T-helper 2 cell treated with Interferon-gamma antibody and Interleukin-4, amounts not matched to agents 100 ng/mL and 5 ng/mL, for 36 hours (primary cell): ENCODE measurements around the gene PLEKHM1. TPM values are rescaled to one million over a fixed set of nuclear protein-coding genes. Genes with fewer than 3 reads are reported as not detected.
"Not testable (repeated sequence)": the region's sequence is repeated elsewhere in the genome, so short reads cannot be mapped to it uniquely, and the experiment has no call there.

ENCODE experiments used
- intact Hi-C: fragments of 100-400 bp; cut with micrococcal nuclease; formaldehyde crosslinking; loops from one replicate; pipeline ENCODE4 v1.15.1; 2023
- total RNA-seq: library from RNA; stranded (reverse); gene quantifications from 2 replicates; pipeline ENCODE4 v1.2.3, GENCODE V29; 2022

The PLEKHM1 gene
- total RNA-seq, 1 donor from 2014 or later = 48.7 TPM

DNA sequence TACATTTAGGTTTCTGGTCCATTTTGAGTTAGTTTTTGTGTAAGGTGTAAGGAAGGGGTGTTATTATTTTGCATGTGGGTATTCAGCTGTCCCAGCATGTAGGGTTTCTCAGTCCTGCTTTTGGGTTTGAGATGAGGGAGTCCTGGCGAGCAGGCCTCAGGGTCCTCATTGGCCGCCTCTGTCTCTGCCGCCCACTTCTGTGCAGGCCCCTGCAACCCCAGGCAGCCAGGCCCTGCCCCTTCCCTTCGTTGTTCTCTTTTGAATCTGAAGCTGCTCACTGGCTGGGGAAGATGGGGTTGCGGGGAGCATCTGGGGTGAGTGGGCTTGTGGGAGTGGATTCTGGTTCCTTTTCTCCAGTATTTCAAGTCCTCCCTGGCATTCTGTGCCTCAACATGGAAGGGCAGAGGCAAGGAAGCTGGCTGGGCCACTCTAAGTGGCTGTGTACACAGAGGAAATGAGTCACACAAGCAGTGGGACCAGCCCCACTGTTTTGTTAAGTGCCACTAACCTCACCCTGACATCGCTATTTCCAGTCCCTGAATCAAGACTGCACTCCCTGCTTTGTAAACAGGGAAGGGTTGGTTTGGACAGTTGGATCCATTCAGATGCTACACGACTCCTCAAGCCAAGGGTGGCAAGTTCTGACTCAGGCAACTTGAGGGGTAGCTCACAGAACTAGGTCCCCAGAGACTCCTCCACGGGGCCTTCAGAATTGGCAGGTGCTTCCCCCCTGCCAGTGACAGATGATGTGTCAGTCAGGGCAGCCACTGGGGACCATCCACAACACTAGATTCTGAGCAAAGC lies 28.8 kb downstream of the PLEKHM1 start:
- intact Hi-C loops = not testable (repeated sequence)

DNA sequence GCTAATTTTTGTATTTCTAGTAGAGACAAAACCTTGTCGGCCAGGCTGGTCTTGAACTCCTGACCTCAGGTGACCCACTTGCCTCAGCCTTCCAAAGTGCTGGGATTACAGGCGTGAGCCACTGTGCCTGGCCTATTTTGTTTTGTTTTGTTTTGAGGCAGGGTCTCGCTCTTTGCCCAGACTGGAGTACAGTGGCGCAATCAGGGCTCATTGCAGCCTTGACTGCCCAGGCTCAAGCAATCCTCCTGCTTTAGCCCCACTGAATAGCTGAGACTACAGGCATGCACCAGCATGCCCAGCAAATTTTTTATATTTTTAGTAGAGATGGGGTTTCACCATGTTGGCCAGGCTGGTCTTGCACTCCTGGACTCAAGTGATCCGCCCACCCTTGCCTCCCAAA lies 30.1 kb downstream of the PLEKHM1 start:
- intact Hi-C loops = not testable (repeated sequence)

DNA sequence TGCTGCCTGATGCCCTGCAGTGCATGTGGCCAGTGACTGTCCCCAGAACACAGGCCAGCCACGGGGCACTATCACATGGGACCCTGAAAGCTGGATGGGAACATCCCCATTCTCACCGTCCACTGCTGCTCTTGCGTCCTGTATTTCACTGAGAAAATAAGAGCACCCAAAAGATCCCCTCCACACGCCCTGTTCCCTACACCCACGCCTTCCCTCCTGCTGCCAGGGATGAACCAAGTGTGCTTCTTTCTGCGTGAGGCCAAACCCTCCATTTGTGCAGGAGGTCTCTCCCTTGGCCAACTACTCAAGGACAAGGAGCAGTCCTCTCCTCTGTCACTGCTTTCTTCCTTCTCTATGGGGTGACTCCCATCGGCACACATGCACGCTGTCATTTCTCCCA lies 36.2 kb downstream of the PLEKHM1 start:
- intact Hi-C loops = not testable (repeated sequence)

DNA sequence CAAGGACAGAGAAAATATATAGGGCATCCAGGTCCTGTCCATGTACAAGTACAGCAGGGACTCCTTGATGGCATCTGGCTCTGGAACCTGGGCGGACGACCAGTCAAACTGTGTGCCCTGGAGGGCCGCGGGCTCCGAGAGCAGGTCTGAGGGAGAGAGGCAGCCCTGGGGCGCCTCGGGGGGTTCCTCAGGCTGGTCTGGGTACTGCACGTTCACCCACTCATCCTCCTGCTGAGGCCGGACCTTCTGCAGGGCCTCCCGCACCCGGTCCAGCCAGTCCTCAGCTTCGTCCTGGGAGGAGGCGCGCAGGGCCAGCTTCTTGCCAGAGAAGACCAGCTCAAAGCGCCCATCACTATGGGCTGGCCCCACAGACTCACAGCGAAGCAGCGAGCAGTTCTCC lies 36.8 kb downstream of the PLEKHM1 start:
- intact Hi-C loops = not testable (repeated sequence)

DNA sequence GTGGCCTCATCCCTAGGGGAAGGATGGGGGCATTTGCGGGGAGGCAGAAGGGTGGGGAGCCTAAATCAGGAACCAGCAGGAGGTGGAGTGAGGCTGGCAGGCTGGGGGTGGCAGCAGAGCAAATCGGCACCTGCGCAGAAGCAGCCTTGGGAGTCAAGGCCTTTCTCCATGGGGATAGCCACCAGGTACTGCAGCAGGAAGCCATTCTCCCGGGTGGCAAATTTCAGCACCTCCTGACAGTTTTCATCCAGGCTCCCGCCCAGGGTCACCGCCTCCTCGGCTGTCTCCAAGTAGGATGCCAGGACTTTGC lies 37.3 kb downstream of the PLEKHM1 start:
- intact Hi-C loops = not testable (repeated sequence)

DNA sequence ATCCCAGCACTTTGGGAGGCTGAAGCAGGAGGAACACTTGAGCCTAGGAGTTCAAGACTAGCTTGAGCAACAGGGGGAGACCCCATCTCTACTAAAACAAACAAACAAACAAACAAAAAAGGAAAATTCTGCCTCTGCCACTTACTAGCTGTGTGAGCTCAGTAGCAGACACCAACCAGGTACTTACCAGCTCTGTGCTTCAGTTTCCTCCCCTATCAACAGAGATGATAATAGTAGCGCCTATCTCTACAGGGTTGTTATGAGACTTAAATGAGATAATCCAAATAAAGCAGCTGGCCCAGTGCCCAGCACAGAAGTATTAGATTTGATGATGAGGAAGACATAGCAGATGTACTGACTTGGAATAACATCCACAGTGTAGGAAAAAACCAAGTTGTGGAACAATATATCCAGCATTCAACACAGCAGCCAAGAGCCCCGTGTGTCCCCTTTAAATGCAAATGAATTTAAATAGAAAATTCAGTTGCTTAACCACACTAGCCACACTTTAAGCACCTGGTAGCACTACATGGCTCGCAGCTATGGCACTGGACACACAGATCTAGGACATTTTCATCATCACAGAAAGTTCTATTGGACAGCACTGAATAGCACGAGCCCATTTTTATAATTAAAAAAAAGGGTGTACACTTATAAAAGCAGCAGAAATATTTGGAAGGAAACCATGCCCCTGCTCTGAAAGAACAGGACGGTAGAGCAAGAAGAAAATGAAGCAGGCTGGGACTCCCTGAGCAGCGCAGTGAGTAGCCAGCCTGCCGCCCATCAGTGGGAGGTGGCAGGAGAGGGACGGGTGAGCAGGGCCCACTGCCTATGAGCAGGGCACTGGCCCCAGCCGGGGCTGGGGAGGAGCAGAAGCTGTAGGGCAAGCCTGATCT lies 37.9 kb downstream of the PLEKHM1 start:
- intact Hi-C loops = not testable (repeated sequence)

DNA sequence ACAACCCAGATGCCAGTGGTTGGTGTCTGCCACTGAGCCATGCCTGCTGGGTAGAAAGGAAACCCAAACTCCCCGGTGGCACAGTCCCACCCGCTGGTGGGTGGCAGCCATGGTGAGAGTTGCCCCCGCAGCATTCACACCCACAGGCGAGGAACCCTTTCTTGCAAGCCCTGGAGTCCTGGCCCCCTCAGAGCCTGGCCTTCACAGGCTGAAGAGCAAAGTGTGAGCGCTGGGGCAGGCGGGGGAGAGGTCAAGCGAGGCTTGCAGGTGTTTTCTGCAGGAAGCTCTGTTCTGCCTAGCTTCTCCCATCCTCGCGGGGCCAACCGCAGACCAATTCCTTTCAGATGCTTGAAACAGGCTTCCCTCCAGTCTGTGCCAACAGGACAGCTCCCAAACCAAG lies 38.9 kb downstream of the PLEKHM1 start:
- intact Hi-C loops = not testable (repeated sequence)

DNA sequence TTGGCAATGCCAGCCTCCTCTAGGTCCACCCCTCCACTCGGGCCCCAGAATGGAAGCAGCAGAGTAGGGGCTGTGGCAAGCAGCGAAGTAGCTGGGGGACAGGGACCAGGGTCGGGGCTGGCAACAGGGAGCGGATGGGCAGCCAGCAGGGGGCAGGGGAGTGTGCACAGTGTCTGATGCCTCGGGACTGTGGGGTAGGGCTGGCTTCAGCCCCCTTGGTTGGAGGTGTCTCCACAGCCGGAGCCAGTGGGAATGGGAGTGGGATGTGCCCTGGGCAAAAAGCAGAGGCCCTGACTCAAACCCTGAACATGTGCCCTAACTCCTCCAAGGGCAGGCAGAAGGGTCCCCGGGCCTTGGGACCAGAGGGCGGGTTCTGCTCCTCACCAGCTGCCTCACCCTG lies 39.4 kb downstream of the PLEKHM1 start:
- intact Hi-C loops = no loop called here

DNA sequence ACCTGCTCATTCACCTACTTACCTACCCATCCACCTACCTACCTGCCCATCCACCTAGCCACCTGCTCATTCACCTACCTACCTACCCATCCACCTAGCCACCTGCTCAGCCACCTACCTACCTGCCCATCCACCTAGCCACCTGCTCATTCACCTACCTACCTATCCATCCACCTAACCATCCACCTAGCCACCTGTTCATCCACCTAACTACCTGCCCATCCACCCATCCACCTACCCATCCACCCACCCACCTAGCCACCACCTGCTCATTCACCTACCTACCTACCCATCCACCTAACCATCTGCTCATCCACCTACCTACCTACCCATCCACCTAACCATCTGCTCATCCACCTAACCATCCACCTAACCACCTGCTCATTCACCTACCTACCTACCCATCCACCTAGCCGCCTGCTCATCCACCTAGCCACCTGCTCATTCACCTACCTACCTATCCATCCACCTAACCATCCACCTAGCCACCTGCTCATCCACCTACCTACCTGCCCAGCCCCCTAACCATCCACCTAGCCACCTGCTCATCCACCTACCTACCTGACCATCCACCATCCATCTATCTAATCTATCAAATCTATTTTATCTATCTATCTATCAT lies 40.7 kb downstream of the PLEKHM1 start:
- intact Hi-C loops = not testable (repeated sequence)

DNA sequence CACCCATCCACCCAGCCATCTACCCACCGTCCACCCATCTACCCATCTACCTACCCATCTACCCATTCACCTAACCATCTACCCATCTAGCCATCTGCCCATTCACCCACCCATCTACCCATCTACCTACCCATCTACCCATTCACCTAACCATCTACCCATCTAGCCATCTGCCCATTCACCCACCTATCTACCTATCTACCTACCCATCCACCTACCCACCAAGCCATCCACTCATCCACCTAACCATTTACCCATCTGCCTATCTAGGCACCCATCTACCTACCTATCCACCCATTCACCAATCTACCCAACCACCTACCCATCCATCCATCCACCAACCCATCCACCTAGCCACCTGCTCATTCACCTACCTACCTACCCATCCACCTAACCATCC lies 41.3 kb downstream of the PLEKHM1 start:
- intact Hi-C loops = not testable (repeated sequence)

DNA sequence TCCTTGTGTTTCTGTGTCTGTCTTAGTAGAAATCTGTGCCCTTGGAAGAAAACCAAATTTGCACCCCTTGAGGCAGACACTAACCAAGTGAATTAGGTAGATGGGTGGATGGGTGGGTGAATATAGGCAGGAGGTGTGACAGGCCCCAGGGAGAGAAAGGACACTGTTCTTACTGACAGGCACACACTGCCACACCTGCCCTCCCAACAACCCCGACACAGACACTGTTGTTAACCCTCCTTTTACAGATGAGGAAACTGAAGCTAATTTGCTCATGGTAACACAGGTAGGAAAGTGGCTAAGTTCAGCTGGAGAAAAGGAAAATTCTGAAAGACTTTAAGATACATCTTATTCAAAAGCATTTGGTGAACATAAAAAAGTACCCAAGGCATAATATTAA lies 42.0 kb downstream of the PLEKHM1 start:
- intact Hi-C loops = not testable (repeated sequence)

DNA sequence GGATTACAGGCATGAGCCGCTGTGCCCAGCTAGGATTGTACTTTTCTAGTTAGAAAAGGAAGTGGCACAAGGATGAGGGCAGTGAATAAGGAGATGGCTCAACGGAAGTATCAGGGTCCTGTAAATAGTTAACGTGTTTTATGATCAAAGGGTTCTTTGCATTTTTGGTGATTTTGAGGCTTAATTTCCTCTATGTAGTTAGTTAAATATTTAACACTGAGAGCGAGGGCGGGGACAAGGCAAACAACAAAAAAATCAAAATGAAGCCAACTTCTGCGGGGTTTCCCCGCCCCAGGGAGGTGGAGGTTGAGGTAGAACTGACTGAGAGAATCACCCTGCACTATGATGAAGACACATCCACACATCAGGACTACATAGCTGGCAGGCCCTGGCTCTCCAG lies 42.5 kb downstream of the PLEKHM1 start:
- intact Hi-C loops = not testable (repeated sequence)

DNA sequence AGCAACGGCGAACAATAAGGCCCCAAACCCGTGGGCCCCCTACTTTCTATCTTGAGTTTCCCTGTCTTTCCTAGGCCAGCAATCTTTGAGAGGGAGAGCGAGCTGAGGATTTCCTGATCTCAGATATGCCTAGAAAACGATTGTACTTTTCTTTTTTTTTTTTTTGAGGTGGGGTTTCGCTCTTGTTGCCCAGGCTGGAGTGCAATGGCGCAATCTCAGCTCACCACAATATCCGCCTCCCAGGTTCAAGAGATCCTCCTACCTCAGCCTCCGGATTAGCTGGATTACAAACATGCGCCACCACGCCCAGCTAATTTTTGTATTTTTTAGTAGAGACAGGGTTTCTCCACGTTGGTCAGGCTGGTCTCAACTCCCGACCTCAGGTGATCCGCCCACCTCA lies 42.9 kb downstream of the PLEKHM1 start:
- intact Hi-C loops = not testable (repeated sequence)

DNA sequence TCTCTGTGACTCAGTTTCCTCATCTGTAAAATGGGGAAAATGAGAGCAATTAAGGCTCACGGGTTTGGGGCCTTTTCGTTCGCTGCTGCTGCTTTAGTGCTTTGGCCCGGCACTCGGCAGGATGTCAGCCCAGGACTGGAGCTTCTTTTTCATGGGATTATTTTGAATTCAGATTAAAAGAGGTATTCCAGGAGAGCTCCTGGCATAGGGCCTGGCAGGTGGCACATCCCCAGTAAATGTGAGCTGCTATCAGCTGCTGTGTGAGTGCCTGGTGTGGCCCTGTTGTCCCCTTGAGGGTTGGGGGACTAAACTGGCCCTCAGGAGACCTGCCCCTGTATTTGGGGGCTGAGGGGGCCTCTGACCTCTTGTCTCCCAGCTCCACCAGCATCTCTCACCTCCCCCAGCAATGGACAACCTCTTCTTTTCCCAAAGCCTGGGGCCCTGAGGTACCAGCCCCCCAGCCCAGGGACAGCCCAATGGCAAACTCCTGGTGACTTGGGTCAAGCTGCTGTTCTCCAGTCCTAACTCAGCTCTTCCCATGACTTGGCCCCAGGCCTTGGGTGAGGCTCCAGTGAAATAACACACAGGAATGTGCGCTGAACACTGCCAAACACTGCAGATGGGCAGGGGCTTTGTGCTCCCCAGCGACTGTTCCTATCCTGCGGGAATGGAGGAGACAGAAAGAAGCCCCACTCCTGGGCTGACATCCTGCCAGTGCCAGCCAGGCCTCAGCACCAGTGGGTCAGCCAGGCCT lies 43.5 kb downstream of the PLEKHM1 start:
- intact Hi-C loops = not testable (repeated sequence)

DNA sequence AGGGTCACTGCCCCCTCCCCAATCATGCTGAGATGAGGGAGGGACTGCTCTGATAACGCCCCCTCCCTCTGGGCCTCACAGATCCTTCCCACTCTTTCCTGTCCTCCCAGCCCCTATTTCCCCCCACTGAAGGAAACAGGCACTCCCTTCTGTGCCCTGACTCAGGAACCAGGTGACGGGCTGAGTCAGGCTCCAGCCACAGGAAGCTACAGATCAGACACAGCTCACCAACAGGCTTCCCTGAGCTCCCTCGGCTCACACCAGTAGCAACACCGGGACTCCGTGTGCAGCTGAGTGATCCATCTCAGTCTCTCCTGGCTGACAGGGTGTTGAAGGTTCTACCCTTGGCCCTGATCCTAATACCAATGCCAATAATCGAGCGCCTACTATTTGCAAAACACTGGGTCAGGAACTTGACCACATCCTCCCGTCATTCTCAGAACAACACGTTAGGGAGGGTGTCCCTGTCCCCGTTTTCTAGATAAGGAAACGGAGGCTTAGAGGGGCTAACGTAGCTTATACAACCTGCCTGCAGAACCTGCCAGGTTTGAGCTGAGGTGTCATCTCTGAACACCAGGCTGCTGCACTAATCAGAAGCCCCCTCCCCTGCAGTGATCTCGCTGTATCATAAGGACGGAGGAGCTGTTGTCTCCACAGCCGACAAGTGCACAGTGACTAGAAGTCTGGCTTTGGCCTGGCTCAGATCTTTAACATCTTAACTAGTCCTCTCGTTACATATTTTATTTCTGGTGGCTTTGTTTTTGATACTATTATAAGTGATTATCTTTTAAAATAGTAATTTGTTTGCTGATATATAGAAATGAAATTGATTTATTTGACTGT lies 44.4 kb downstream of the PLEKHM1 start:
- intact Hi-C loops = not testable (repeated sequence)

DNA sequence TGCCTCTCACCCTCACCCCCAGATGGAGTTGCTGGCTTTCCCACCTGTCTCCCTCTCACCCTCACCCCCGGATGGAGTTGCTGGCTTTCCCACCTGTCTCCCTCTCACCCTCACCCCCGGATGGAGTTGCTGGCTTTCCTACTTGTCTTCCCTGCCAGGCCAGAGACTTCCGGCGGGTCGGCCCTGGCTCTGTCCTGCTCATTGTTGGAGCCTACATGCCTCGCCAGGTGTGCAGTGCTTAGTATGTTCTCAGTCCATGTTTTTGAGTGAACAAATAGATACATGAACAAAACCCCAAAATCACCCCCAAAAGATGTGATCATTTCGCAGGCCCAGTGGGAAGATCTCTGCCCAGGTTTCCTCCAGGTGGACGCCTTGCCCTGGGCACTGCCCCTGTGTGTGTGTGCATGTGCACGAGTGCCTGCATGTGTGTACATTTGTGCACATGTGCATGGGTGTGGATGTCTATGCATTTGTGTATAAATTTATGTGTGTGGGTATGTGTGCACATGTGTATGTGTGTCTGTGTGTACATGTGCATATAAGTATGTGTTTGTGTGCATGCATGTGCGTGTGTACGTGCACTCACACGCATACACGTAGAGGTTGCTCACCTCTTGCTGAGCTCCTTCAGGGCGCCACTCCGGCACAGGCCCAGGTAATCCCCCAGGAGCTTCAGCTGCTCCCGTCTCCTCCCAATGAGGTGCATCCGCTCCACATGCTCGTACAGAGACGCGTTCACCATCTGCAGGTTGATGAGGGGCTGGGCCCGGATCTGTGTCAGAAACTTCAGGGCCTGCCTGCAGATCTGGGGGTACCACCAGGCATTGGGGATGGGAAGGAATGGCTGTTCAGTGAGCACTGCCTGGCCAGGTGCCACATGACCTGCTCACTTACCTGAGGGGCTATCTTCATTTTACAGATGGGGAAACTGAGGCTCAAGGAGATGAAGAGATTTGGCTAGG lies 45.4 kb downstream of the PLEKHM1 start:
- intact Hi-C loops = not testable (repeated sequence)

DNA sequence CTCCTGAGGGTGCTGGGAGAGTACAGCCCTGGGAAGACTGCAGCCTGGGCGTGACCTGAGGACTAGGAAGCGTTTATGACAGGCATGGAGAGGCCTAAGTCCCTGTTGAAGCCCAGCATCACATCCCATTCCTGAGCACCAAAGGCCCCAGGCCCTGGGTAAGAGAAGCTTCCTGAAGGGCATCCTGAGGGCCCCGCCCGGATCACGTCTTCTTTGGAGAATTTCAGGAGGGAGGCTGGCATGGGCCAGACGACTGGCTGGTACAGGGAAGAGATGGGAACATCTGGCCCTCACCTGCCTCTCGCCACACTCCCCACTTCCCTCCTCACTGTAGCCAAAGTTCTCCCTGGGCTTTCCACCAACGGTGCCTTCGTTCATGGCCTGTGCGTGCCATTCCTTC lies 46.2 kb downstream of the PLEKHM1 start:
- intact Hi-C loops = not testable (repeated sequence)

DNA sequence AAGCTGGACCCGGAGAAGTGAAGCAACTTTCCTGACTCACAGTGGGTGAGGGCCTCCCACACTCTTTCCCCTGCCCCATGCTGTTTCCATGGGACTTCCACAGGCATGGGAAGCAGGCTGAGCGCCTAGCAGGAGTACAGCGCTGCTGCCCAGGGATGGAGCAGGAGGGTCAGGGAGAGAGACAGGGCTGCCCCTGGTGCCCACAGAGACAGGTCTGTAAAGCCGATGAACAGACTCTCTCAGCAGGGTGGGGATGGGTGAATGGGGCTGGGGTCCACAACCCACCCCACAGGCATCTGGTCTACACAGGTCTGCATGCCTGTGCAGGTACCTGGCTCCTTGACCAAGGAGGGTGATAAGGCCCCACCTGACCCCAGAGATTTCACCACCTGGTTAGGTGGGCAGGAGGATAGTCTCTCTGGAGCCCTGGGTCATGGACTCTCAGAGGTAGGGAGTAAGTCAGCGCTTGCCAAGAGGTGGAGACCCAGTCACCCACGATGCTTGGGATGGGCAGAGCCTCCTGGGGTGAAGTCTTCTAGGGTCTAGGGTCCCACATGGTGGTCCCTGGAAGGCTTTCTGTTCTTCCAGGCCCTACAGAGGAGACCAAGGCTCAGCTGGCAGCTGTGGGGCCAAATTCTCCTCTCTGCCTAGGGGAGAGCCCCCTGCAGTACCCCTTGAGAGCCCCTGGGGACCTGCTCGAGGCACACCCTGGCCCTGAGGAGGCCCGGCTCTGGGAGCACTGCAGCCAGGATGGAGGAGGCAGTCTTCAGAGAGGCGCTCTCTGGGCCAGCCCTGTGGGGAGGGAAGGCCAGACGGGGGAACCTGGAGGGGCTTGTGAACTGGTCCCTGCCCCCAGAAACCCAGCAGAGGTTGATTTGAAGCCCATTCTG lies 46.9 kb downstream of the PLEKHM1 start:
- intact Hi-C loops = not testable (repeated sequence)
